ENCODE measurements around the gene PXMP2. TPM values are rescaled to one million over a fixed set of nuclear protein-coding genes. Genes with fewer than 3 reads are reported as not detected.

Gene PXMP2
- total RNA-seq, 6 donors from 2014 or later: 16.8 to 41.7 (median 20.9) TPM

GRCh38 chr12:132736378-132736777 lies 49.0 kb downstream of the PXMP2 start:
- no peaks in the 10 kb centered on the region for H3K4me1 ChIP-seq
- H3K9me3 ChIP-seq: no peaks in the 10 kb centered on the region
- no peak overlapping the region for H3K4me3 ChIP-seq
- no peak for DNase-seq
- no peaks in the 10 kb centered on the region for H3K27me3 ChIP-seq
- peaks cover 65 to 100% (median 100%) of the 10 kb centered on the region in 4 donors for H3K36me3 ChIP-seq
- TF ChIP-seq POLR2A (IDR thresholded peaks at IDR 0.05): no peak
- TF ChIP-seq POLR2AphosphoS5 (IDR thresholded peaks at IDR 0.05): no peak
- no peak for TF ChIP-seq EP300 (IDR thresholded peaks at IDR 0.05)
- no peak for TF ChIP-seq CTCF (IDR thresholded peaks at IDR 0.05)
- no peak for ATAC-seq (ENCODE audit: low FRiP score in 2 of 2)
- no peak overlapping the region for H3K27ac ChIP-seq
- 89 to 98% methylated on average over 12 of the region's 12 CpGs for WGBS, 2 donors

GRCh38 chr12:132736913-132737312 lies 49.5 kb downstream of the PXMP2 start:
- TF ChIP-seq CTCF (IDR thresholded peaks at IDR 0.05): no peak
- no peak for TF ChIP-seq POLR2AphosphoS5 (IDR thresholded peaks at IDR 0.05)
- no peak for TF ChIP-seq EP300 (IDR thresholded peaks at IDR 0.05)
- no peak for TF ChIP-seq POLR2A (IDR thresholded peaks at IDR 0.05)
- Histone ChIP-seq H3K36me3 (peaks cover 60 to 100% (median 99%) of the 10 kb centered on the region in 4 donors), H3K4me3 (no peak overlapping the region), H3K27me3 (no peaks in the 10 kb centered on the region), H3K4me1 (no peaks in the 10 kb centered on the region), H3K9me3 (no peaks in the 10 kb centered on the region), H3K27ac (no peak overlapping the region)
- 95% methylated on average over 12 to 14 of the region's 15 CpGs for WGBS, 2 donors
- ATAC-seq (ENCODE audit: low FRiP score in 2 of 2) (peak in 1 of 2 donors; percentile 6), DNase-seq (no peak)

- H3K36me3 ChIP-seq: peaks cover 42 to 100% (median 96%) of the 10 kb centered on the region in 4 donors
- DNase-seq (no peak), ATAC-seq (ENCODE audit: low FRiP score in 2 of 2) (no peak)
- H3K27me3 ChIP-seq: no peaks in the 10 kb centered on the region
- no peak overlapping the region for H3K4me3 ChIP-seq
- H3K27ac ChIP-seq: no peak overlapping the region
- TF ChIP-seq EP300 (IDR thresholded peaks at IDR 0.05) (no peak), POLR2AphosphoS5 (IDR thresholded peaks at IDR 0.05) (no peak), POLR2A (IDR thresholded peaks at IDR 0.05) (no peak), CTCF (IDR thresholded peaks at IDR 0.05) (no peak)
- H3K9me3 ChIP-seq: no peaks in the 10 kb centered on the region
- no peaks in the 10 kb centered on the region for H3K4me1 ChIP-seq
- WGBS, 2 donors: 76 to 88% methylated on average over 10 to 19 of the region's 19 CpGs
These were observed 52.4 kb downstream of the PXMP2 start for GRCh38 chr12:132739600-132740312.

GRCh38 chr12:132740313-132740646 lies 52.9 kb downstream of the PXMP2 start:
- Histone ChIP-seq H3K4me1 (no peaks in the 10 kb centered on the region), H3K36me3 (peaks cover 41 to 100% (median 96%) of the 10 kb centered on the region in 4 donors), H3K27me3 (no peaks in the 10 kb centered on the region), H3K4me3 (no peak overlapping the region), H3K27ac (no peak overlapping the region), H3K9me3 (no peaks in the 10 kb centered on the region)
- ATAC-seq (ENCODE audit: low FRiP score in 2 of 2) (no peak), DNase-seq (no peak)
- 91 to 93% methylated on average over 6 of the region's 6 CpGs for whole genome bisulfite sequencing, 2 donors
- no peak for TF ChIP-seq EP300 (IDR thresholded peaks at IDR 0.05)

- no peaks in the 10 kb centered on the region for H3K4me1 ChIP-seq
- no peak for DNase-seq
- H3K4me3 ChIP-seq: no peak overlapping the region
- peaks cover 41 to 100% (median 96%) of the 10 kb centered on the region in 4 donors for H3K36me3 ChIP-seq
- H3K9me3 ChIP-seq: no peaks in the 10 kb centered on the region
- no peak overlapping the region for H3K27ac ChIP-seq
- TF ChIP-seq CTCF (IDR thresholded peaks at IDR 0.05) (no peak), EP300 (IDR thresholded peaks at IDR 0.05) (no peak), POLR2AphosphoS5 (IDR thresholded peaks at IDR 0.05) (no peak), POLR2A (IDR thresholded peaks at IDR 0.05) (no peak)
- no peak for ATAC-seq (ENCODE audit: low FRiP score in 2 of 2)
- H3K27me3 ChIP-seq: no peaks in the 10 kb centered on the region
- WGBS, 2 donors: 82 to 91% methylated on average over 11 of the region's 11 CpGs
These were observed 53.3 kb downstream of the PXMP2 start for GRCh38 chr12:132740652-132741051.

Data from upper lobe of left lung (tissue), 6 donors.